Fibroblast of skin of abdomen (primary cell): Measurements from ENCODE around the gene TMPRSS12.
"Not testable (repeated sequence)": the region's sequence is repeated elsewhere in the genome, so short reads cannot be mapped to it uniquely, and the experiment has no call there.

Experiments used
- DNase-seq: peaks from one replicate; pipeline ENCODE4 v3.0.0-alpha.2; 2013

Gene TMPRSS12

GRCh38 chr12:50859621-50860310, 17.0 kb downstream of the TMPRSS12 start:
- DNase-seq: no peak

DNA sequence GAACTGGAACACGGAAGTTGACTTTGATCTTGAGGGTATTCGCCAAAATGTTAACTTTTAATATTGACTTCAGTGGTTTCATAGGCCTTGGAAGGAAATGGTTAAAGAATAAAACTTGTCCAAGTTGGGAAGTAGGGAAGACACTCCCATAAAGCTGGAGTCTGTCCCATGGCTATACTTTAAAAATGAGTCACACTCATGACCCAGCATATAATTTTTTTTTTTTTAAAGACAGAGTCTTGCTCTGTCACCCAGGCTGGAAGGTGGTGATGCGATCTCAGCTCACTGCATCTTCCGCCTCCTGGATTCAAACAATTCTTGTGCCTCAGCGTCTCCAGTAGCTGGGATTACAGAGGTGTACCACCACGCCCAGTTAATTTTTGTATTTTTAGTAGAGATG, 19.6 kb downstream of the TMPRSS12 start:
- DNase-seq: peak; percentile 68

DNA sequence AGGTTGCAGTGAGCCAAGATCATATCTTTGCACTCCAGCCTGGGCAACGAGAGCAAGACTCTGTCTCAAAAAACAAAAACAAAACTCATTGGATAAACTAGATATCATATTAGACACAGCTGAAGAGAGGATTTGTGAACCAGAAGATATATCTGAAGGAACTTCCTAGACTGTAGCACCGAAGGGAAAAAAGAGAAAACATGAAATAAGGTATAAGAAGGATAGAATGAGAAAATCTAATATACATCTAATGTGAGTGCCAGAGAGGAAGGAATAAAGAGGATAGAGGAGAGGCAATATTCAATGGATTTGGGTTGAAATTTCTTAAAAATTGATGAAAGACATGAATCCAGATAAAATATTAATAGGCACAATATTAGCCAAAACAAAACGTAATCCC, 22.5 kb downstream of the TMPRSS12 start:
- no peak for DNase-seq

GRCh38 chr12:50868881-50869280, 26.2 kb downstream of the TMPRSS12 start:
- DNase-seq: not testable (repeated sequence)

DNA sequence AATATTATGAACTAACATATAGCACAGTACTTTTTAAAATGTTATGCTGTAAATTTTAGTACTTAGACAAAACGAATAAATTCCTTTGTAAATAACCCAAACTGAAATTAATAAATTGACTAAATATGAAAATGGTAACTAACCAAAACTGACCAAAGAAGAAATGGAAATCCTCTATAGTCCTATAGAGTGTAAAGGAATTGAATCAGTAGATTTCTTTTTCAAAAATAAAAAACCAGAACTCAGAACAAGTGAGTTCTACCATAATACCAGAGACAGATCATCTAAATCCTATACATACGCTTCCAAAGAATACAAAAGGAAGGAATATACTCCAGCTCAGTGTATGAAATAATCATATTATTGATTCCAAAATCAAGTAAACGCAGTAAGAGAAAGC, 39.8 kb downstream of the TMPRSS12 start:
- no peak for DNase-seq

GRCh38 chr12:50887191-50887590, 44.5 kb downstream of the TMPRSS12 start:
- DNase-seq: peak; percentile 21

DNA sequence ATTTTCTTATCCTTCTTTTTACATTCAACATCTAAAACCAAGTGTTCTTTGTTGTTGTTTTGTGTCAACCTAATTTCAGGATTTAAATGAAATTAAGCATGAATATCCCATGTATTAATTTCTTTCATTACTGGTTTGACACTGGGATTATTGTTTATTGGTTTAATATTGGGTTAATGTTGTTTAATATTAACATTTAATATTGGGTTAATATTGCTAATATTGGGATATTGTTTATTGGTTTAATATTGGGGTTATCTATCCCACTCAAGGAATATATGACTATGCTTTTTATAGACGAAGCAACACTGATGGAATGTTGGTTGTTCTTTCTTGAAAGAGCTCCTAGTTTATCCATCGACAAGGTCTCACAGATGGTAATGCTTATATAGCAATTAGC, 45.9 kb downstream of the TMPRSS12 start:
- DNase-seq: no peak

GRCh38 chr12:50894241-50894640, 51.5 kb downstream of the TMPRSS12 start:
- DNase-seq: no peak

DNA sequence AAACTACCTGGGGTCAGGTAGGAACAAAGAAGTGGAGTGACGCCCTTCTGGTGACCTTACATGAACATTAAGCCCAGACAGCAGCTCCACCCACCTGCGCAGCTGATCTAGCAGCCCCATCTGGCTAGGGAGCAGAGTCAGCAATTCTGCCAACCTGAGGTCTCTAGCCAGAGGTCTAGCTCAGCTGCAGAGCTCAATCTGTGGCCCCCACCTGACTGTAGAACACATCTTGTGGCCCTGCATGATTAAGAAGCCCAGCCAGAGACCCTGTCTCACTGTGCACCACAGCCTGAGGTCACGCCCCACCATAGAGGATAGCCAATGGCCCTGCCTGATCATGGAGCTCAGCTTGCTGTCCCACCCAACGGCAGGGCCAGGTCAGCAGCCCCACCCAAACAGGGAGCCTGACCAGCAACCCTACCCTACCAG, 59.0 kb downstream of the TMPRSS12 start:
- DNase-seq: no peak

DNA sequence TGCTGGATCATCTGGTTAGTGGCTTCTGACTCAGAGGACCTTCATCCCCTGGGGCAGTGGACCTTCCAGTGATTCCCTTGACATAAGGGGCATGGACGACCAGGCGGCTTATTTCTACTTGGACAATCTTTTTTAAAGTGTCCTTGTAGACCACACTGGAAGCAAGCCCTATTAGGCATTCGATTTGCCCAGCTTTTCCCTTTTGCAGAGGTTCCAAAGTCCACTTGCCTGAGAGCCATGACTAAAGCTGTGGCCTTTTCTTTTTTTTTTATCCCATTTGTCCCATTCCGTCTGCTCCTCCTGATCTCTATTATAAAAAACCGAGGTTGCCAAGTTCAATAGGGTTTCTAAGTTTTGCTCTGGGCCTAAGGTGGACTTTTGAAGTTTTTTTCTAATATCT, 65.8 kb downstream of the TMPRSS12 start:
- DNase-seq: not testable (repeated sequence)

- not testable (repeated sequence) for DNase-seq
Observed at GRCh38 chr12:50912361-50912760, 69.6 kb downstream of the TMPRSS12 start.

- no peak for DNase-seq
Observed at GRCh38 chr12:50913224-50913623, 70.5 kb downstream of the TMPRSS12 start.

- DNase-seq: no peak
Observed at GRCh38 chr12:50914872-50915484, 72.3 kb downstream of the TMPRSS12 start.

DNA sequence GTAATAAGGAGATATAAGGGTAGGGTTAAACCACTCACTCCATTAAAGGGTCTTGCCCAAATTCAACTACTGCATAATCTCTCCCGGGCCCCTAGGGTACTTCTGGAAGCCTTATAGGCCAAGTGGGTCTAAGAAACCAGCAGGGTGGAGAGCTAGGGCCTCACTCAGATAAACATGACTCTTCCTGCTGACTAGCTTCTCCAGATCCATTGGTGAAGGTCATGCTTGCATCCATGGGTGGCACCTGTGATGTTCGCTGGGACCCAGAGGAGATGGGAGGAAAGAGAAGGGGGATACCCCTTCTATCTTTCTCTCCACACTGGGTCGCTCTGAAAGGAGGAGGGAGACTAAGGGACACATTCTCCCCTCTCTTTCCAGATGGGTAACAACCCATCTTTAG, 73.6 kb downstream of the TMPRSS12 start:
- no peak for DNase-seq

GRCh38 chr12:50918584-50919316, 76.0 kb downstream of the TMPRSS12 start:
- no peak for DNase-seq

GRCh38 chr12:50922820-50923219, 80.1 kb downstream of the TMPRSS12 start:
- peak; percentile 38 for DNase-seq

GRCh38 chr12:50923361-50924130, 80.8 kb downstream of the TMPRSS12 start:
- no peak for DNase-seq

GRCh38 chr12:50924131-50924438, 81.4 kb downstream of the TMPRSS12 start:
- DNase-seq: no peak

DNA sequence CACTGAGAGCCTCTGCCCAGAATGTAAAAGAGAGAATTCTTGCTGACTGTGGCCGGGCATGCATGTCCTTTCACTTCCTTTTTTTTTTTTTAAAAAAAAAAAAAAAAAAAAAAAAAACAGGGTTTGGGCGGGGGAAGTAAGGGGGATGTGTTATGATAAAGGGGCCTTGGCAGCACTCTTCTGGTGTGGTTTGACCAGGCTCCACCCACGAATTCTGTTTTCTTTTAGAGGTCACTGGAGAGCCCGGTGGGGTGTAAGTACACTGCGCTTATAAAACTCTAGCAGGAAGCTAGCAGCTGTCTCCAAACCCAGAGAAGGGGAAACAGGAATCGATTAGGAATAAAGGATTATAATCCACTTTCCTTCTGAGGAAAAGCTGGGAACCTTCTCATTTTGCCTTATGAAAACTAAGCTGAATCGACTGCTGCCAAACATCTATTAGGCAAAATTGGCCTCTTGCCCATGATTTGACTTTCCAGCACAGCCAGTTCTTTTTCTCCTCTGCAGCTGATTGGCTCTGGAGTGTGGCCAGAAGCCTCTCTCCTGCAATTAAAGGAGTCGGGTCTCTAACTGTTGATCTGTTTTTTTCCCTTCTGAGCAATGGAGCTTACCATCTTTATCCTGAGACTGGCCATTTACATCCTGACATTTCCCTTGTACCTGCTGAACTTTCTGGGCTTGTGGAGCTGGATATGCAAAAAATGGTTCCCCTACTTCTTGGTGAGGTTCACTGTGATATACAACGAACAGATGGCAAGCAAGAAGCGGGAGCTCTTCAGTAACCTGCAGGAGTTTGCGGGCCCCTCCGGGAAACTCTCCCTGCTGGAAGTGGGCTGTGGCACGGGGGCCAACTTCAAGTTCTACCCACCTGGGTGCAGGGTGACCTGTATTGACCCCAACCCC, 82.0 kb downstream of the TMPRSS12 start:
- DNase-seq: peak; percentile 81

DNA sequence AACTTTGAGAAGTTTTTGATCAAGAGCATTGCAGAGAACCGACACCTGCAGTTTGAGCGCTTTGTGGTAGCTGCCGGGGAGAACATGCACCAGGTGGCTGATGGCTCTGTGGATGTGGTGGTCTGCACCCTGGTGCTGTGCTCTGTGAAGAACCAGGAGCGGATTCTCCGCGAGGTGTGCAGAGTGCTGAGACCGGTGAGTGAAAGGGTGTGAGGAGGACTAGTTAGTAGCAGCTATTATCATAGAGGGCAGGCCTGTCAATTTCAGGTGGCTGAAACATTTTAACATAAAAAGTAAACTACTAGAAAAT, 82.6 kb downstream of the TMPRSS12 start:
- DNase-seq: no peak

DNA sequence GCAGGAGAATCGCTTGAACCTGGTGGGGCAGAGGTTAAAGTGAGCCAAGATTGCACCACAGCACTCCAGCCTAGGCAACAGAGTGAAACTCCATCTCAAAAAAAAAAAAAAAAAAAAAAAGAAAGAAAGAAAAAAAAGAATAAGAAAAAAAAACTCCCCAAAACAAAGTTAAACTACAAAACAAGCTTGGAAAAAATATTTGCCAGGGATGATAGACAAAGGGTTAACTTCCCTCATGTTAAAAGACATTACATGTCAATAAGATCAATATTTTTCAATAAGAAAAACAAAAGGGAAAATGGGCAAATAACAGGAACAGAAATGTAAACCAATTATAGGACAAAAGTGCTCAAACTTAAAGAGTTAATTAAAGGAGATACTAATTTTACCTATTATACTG, 83.2 kb downstream of the TMPRSS12 start:
- DNase-seq: no peak

DNA sequence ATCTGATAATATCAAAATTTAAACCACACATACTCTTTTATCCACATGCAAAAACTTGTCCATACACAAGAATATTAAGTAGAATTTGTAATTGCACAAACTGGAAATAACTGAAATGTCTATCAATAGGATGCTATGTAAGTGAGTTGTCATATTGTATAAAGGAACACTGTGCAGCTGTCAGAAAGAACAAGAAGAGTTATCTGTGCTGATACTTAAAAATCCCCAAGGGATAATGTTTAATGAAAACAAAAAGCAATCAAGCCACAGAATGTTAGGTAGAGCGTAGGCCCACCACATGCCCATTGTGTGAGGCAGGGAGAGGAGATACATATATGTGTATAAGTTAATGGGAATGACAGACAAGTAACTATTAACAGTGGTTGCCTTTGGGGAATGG, 83.7 kb downstream of the TMPRSS12 start:
- no peak for DNase-seq
